Eye (tissue), 1 donor: ENCODE results near the gene ESRRA.
A peak's percentile ranks its signal among the peaks of the same experiment; 100 is the strongest.

Experiments used
- DNase-seq: peaks from one replicate; pipeline ENCODE4 v3.0.0-alpha.2; 2015

Gene ESRRA

DNA sequence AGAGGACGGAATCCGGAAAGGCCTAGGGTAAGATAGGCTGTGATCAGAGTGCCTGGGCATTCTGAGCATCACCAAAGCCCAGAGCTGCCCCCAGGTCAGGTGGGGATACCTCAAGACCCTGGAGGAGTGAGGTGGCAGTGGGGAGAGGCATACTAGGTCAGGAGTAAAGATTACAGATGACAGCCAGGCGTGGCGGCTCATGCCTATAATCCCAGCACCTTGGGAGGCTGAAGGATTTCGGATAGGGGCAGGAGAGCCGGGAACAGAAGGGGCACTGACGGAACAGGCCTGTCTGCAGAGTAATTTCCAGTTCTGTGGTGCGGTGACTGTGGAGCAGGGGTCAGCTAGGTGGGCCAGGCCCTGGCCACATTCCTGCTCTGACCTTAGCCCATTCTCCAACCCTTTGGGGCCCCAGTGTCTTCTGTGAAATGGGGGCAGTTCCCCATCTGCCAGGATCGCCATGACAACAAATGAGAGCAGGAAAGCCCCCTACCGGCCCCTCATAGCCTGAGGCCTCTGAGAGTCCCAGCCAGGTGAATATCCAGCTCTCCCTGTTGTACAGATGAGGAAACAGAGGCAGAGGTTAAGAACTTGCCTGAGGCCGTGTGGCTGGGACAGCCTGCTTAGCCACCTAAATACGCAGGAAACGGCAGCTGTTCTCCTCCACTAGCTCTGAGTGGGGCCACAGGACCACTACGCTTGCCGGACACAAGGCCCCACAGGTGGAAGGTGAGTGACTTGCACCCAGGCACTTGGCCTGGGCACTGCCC is 30.1 kb upstream of the ESRRA start:
- no peak for DNase-seq

DNA sequence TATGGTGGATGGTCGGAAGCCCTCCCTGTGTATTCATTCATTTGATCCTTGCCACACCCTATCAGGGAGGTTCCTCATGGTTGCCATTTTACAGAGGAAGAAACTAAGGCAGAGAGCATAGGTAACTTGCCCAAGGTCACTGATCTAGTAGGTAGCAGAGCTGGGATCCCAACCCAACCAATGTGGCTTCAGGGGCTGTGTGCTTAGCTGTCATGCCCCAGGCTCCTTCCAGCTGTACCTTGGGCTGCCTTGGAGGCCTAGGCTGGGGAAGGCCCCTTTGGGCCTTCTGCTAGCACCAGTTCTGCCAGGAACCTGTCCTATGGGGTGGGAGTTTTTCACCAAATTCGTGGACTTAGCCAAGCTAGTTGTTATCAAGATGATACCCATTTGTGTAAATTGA is 29.5 kb upstream of the ESRRA start:
- DNase-seq = no peak

DNA sequence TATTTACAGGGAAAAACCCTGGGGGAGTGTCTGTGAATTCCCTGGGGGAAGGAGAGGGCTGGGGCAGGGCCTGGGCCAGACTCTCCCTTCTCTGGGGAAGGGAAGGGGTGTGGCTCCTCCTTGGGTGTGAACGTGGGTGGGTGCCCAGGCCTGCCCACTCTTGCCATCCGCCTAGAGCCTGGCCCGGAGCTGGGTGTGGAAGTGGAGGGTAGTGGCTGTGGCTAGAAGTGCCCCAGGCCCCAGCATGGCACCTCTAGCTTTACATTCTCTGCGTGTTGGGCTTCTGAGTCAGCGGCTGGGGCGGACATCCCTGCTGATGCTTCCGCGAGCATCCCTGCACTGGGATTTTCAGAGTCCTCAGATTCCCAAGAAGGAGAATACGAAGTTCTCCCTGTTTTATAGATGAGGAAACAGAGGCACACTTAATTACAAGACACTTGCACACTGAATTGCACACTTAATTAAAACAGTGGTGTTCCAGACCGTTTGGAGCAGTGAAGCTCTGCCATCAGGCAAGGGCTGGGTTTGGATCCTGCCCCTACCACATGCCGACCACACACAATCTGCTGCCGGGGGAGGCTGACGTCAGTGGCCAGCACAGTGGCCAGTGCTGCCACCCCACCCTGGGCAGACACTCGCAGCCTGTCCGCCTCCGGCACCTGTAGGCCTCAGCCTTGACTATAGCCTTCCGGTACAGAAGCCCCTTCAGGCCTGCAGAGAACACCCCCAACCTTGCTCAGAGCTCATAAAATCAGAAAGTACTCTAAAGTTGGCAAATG is 28.5 kb upstream of the ESRRA start:
- DNase-seq = no peak

DNA sequence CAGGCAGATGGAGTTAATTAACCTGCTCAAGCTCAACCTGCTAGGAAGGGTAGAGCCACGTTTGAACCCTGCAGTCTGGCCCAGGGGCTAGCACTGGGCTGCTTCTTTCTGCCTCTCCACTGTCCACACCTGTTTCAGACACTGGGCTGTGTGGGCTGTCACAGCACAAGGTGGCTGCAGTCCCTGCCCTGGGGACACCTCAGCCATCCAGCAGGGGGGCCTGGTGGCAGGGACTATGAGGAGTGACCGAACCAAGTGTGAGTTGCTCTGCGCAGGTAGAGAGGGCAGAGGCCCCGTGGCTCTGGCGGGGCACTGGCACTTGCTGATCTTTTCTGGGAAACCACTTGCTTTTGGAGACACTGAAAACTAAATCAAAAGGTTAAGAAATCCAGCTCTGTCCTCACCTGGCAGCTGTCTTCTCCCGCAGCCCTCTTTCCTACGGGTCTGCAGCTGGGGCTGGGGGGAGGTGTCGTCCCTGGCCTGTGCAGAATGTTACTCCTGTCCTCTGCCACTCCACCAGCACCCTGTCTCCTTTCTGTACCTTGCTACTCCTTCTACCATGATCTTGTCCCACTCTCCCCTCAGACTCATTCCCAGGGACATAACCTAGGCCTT is 26.6 kb upstream of the ESRRA start:
- no peak for DNase-seq

DNA sequence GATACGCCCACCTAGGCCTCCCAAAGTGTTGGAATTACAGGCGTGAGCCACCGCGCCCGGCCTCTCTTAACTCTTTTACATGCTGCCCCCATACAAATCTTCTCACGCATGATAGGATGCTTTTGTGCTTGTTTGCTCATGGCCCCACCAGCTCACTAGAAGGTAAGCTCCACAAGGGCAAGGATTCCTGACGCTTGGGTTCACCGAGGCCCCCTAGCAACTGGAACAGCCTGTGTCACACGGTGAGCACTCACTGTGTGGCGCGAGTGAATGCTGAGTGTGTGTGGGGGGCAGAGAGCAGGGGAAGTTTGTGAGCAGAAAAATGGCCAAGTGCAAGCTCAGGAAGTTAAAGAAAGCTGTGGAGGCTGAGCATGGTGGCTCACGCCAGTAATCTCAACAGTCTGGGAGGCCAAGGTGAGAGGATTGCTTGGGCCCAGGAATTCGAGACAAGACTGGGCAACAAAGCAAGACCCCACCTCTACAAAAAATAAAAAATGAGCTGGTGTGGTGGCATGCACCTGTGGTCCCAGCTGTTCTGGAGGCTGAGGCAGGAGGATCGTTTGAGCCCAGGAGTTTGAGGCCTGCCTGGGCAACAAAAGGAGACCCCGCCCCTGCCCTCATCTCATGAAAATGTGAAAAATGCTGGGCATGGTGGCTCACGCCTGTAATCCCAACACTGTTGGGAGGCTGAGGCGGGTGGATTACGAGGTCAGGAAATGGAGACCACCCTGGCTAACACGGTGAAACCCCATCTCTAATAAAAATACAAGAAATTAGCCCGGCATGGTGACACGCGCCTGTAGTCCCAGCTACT is 23.2 kb upstream of the ESRRA start:
- DNase-seq = no peak

DNA sequence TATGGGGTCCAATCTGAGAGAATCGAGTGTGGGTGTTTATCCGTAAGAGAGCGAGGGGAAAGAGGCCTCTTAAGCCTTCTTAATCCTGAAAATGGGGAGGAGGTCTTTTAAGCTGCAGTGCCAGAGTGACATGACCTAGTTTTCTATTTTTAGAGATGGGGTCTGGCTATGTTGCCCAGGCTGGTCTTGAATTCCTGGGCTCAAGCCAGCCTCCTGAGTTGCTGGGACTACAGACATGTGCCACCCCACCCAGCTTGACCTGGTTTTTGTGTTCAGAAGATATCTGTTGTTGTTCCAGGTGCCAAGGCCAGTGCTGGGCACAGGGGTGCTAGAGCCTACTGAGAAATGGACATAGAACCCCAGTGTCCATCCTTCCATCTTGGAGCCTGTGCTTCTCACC is 22.2 kb upstream of the ESRRA start:
- DNase-seq = no peak

DNA sequence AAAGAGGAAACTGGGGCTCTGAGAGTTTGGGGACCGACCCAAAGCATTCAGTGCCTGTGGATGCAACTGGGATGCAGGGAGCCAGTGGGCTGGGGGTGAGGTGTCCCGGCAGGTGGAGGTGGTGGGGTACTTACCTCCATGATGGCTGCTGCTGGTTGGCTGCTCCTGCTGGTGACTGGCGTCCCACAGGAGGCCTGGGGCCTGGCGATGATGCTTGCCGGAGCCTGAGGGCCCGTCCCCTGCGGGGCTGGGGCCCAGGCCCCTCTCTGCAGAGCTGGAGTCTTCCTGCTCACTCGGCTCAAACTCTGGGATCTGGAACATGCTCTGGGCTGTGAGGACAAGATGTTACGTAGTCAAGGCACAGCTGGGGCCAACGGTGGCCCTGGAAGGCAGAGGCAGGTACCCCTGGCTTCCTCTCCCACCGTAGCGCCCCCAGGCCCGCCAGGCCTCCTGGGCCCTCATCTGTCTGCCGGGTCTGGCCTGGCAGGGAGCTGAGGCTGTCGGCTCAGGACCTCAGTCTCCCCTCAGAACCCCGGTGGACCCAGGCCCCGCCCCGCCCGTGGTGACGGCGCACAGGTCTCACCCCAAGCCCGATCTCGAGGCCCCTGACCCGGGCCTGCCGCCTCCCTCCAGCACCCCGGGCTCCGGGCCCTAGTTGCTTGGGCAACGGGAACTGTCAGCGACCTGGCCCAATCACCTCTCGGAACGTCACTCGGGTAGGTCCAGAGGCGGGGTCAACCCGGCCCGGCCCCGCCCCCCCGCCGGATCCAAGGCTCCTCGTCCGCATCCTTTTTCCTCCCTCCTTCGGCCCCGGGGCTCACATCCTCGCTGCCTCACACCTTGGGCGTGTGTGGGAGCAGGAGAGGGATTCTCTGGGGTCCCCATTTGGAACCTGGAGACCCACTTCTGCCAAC is 21.0 kb upstream of the ESRRA start, which contains the start of gene BAD:
BAD (minus strand) TSS at position 618 of the 914 bp plus-strand sequence; CDS start at position 321, 297 bp downstream.
- DNase-seq = peak; percentile 97

DNA sequence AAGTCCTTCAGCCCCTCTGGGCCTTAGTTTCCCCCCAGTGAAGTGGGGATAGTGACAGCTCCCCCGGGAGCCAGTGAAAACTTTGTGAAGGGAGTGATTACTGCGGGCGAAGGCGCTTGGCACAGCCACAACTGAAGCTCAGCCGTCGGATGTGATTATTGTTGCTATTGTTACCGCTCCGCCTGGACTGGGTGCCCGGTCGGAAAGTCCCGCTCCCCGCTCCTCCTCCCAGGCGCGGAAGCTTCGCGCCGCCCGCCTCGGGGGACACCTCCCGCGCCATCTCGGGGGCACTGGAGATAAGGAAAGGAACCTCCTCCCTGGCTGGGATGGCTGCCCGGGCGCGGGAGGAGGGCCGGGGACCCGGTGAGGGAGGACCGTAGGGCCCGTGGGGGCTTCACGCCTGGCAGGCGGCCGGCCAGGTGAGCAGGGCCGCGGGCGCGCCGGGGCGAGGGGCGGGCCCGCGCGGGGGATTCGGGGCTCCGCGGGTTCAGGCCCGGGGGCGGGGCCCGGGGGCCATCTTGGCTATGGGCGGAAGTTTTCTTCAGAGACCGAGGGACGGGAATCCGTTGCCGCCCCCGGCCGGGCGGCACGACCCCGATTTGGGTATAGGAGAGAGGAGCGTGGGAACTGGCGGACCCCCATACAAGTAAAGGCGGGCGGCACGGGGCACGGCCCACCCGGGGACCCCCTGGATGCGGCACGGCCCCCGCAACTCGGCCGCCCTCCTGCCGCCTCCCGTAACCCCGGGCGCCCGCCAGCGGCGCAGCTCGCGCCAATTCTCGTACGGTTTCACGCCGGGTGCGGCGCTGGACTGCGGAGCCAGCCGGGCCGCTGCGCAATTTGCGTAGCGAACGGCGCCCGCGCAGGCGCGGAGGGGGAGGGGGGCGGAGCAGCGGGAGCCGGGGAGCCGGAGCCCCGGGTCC is 20.1 kb upstream of the ESRRA start, which contains the start of gene GPR137:
GPR137 (plus strand) TSS at position 887 of the 923 bp plus-strand sequence. CDS start 677 bp downstream, outside the sequence.
- DNase-seq = peak; percentile 96

DNA sequence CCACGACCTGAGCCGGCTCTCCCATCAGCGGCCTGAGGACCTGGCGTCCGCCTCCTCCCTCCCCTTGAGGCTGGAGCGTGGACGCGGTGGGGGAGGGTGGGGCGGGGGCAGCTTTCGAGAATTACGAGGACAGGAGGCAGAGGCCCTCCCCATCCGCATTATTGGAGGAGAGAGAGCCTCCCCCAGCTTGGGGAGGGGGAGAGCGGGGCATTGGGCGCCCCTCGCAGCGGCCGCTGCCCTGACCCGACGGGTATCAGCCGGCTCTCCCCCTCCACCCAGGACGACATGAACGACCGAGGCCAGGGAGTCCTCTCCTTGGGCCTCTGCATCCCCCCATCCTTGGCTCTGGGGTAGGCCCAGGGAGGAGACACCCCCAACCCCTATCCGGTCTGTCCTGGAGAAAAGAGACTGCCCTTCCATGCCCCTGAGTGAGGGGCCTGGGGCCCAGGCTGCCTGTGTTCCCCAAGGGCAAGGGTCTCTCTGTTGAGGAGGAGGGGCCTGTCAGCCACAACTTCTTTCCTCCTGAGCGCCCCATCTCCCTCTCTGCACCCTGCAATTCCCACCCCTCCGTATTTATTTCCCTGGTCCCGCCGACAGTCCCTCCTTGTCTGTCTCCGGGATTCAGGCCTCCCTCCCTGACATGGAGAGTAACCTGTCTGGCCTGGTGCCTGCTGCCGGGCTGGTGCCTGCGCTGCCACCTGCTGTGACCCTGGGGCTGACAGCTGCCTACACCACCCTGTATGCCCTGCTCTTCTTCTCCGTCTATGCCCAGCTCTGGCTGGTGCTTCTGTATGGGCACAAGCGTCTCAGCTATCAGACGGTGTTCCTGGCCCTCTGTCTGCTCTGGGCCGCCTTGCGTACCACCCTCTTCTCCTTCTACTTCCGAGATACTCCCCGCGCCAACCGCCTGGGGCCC is 19.2 kb upstream of the ESRRA start:
- no peak for DNase-seq

DNA sequence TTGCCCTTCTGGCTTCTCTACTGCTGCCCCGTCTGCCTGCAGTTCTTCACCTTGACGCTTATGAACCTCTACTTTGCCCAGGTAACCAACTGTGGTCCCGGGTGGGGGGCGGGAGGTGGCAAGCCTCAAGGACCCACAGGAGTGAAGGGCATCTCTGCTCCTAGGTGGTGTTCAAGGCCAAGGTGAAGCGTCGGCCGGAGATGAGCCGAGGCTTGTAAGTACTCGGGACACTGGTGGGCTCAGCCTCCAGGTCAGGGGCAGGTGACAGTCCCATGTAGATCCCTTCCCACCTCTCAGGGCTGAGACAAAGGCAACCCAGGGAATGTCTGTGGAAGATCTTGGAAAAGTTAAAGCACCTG is 18.5 kb upstream of the ESRRA start:
- DNase-seq = no peak

DNA sequence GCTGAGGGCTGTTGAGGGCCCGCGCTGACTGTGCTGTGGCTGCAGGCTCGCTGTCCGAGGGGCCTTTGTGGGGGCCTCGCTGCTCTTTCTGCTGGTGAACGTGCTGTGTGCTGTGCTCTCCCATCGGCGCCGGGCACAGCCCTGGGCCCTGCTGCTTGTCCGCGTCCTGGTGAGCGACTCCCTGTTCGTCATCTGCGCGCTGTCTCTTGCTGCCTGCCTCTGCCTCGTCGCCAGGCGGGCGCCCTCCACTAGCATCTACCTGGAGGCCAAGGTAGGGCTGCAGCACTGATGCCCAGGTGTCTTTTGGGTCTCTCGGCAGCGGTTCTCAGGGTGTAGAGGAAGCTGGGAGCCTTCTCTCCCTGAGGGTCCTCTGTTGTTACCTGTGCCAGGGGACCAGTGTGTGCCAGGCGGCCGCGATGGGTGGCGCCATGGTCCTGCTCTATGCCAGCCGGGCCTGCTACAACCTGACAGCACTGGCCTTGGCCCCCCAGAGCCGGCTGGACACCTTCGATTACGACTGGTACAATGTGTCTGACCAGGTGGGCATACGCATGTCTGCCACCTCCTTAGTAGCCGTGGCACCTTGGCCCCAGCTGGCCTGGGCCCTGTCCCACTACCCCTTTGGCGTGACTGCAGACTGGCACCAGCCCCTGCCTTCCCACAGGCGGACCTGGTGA is 17.5 kb upstream of the ESRRA start:
- no peak for DNase-seq

DNA sequence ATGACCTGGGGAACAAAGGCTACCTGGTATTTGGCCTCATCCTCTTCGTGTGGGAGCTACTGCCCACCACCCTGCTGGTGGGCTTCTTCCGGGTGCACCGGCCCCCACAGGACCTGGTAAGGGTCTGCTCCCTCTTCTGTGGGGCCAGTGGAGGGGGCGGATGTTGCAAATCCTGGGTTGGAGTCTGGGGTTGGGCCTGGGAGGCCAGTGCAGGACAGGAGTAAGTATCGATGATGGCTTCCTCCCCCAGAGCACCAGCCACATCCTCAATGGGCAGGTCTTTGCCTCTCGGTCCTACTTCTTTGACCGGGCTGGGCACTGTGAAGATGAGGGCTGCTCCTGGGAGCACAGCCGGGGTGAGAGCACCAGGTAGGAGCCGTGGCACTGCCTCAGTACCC is 17.0 kb upstream of the ESRRA start:
- no peak for DNase-seq

DNA sequence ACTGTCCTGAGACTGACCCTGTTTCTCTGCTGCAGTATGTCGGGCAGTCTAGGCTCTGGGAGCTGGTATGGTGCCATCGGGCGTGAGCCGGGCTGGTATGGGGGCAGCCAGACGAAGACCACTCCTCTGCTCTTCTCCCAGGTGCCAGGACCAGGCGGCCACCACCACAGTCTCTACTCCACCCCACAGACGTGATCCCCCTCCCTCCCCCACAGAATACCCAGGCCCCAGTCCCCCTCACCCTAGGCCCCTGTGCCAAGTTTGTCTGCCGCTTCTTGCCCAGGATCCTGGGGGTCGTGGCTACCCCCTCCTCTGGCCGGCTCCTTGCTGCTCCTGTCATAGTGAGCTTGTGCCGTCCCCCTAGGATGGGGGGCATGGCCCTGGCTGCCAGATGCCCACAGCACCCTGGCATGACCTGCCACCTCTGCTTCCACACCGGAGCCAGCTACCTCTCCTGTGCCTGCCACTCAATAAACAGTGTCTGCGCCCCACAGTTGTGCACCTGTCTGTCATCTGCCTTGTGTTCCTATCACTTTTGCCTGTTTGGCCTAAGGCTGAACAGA is 16.2 kb upstream of the ESRRA start:
- no peak for DNase-seq

DNA sequence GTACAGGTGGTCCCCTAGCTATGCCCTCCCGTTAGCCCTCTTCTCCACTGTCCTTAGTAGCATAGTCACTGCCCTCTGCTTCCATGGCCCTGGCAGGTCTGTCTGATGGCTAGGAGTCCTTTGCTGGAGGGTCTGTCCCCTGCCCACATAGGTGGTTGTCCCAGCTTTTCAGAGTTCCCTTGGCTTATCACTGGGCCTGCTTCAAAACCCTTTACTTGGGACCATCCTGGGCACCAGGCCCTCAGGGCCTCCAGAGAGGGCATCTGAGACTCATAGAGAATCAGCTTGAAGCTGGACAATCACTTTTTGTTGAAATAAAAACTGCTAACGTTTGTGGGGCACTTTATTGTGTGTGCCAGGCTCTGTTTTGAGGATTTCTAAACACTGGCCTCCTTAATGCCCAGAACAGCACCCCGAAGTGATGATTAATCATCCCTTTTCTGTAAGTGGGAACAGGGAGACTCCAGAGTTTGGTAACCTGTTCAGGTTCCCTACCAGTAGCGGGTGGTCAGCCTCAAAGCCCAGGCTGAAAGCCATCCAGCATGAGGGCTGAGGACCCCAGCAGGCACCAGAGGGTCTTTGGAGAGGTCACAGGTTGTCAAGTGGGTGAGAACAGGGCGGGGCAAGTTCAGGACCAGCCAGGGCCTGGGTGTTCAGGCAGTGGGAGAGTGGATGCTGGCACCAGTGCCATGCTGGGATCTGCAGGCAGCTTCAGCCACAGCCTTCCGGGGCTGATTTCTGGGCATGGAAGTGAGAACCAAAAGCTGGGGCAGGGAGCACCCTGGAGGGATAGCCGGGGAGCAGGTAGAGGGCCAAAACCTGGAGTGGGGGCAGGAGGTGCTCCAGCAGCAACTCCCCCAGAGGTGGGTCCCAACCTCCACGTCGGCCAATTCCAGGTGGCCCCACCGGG is 14.7 kb upstream of the ESRRA start:
- DNase-seq = no peak

DNA sequence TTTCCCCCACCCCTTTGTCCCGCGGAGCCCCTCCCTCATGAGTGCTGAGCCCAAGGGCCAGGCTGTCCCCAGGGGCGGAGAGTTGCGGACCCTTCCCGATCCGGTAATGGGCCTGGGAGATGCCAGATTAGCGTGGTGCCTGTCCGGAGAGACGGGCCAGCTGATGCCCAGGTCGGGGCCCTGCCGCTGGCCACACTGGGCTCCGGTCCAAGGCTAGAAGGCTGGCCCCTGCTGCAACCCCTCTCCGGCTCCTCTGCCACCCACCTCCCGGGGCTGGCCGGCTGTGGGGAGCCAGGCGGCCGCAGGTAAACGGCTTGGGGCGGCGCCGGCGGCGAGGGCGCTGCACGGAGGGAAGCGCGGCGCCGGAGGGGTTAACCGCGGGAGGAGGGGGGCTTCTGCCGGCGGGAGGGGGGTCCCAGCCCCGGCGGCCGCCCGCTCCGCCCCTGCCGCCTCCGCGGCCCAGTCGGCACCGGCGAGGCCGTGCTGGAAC is 14.0 kb upstream of the ESRRA start, which contains the start of gene KCNK4:
KCNK4 (plus strand) TSS at position 41 of the 490 bp plus-strand sequence. CDS start 1,717 bp downstream, outside the sequence.
- DNase-seq = no peak

DNA sequence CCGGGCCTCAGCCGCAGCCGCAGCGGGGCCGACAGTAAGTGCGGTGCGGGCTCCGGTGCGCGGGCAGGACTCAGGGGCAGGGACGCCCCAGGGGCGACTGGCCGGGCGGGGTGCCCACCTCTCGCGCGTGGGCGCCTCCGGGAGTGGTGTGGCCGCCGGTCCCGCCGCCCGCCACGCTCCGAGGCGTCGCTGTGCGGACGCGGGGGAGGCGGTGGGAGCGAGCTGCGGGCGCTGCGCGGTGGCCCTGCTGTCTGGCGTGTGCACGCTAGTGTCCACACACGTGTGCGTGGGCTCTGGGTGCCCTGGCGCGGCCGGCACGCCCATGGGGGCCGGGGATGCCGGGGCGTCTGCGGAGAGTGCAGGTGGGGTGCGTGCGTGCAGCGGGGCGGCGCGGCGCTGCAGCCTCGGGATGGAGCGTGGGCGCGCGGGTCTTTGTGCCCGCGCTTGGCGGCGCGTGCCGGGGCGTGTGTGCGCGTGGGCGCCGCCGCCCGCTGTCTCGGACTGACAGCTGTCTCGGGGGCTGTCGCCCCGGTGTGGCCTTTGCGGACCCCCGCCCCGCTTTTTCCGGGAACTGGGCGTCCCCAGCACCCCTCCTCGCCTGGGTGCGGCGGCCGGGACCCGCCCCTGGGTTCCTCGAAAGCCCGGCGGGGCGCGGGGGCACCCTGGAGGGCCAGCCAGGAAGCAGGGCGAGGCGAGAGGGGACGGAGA is 13.4 kb upstream of the ESRRA start:
- DNase-seq = peak; percentile 51
